ENCODE data around the gene SMIM13.
A peak's percentile ranks its signal among the peaks of the same experiment; 100 is the strongest.
"Not testable (repeated sequence)": the region's sequence is repeated elsewhere in the genome, so short reads cannot be mapped to it uniquely, and the experiment has no call there.

Gene SMIM13

GRCh38 chr6:11091141-11091540 lies 2.5 kb upstream of the SMIM13 start:
- DNase-seq (ENCODE audit: low spot score in 2 of 2); H3K27me3 ChIP-seq (ENCODE audit: low read depth); H3K4me1 ChIP-seq; H3K36me3 ChIP-seq (replicated peaks); in situ Hi-C loops (cut with MboI; ENCODE audit: low sequenced_read_pairs); H3K9me3 ChIP-seq; H3K4me3 ChIP-seq: not testable (repeated sequence)

GRCh38 chr6:11092668-11093375 lies 812 bp upstream of the SMIM13 start:
- Histone ChIP-seq H3K36me3 (replicated peaks) (no peaks in the 10 kb centered on the region), H3K9me3 (no peaks in the 10 kb centered on the region), H3K27me3 (ENCODE audit: low read depth) (no peaks in the 10 kb centered on the region), H3K4me3 (peak overlapping the region; percentile 95), H3K4me1 (peaks cover 9% of the 10 kb centered on the region)
- DNase-seq (ENCODE audit: low spot score in 2 of 2): peak in 1 of 2 experiments; percentile 31
- in situ Hi-C loops (cut with MboI; ENCODE audit: low sequenced_read_pairs): no loop called here

- no peaks in the 10 kb centered on the region for H3K9me3 ChIP-seq
- DNase-seq (ENCODE audit: low spot score in 2 of 2): no peak
- H3K27me3 ChIP-seq (ENCODE audit: low read depth): no peaks in the 10 kb centered on the region
- peaks cover 9% of the 10 kb centered on the region for H3K4me1 ChIP-seq
- peak overlapping the region; percentile 95 for H3K4me3 ChIP-seq
- H3K36me3 ChIP-seq (replicated peaks): no peaks in the 10 kb centered on the region
- in situ Hi-C loops (cut with MboI; ENCODE audit: low sequenced_read_pairs): no loop called here
Measured at GRCh38 chr6:11093376-11093625, 333 bp upstream of the SMIM13 start.

- peak overlapping the region; percentile 95 for H3K4me3 ChIP-seq
- in situ Hi-C loops (cut with MboI; ENCODE audit: low sequenced_read_pairs): no loop called here
- peaks cover 9% of the 10 kb centered on the region for H3K4me1 ChIP-seq
- peaks cover 2% of the 10 kb centered on the region; the same call in 1 of the 2 replicates for H3K9me3 ChIP-seq
- H3K27me3 ChIP-seq (ENCODE audit: low read depth): no peaks in the 10 kb centered on the region
- peak; percentile 46 to 59 for DNase-seq (ENCODE audit: low spot score in 2 of 2)
- peaks cover 3% of the 10 kb centered on the region for H3K36me3 ChIP-seq (replicated peaks)
Measured at GRCh38 chr6:11094411-11094851, 797 bp downstream of the SMIM13 start.

- peaks cover 9% of the 10 kb centered on the region for H3K4me1 ChIP-seq
- in situ Hi-C loops (cut with MboI; ENCODE audit: low sequenced_read_pairs): no loop called here
- peak overlapping the region; percentile 95 for H3K4me3 ChIP-seq
- peaks cover 5% of the 10 kb centered on the region for H3K36me3 ChIP-seq (replicated peaks)
- no peaks in the 10 kb centered on the region for H3K27me3 ChIP-seq (ENCODE audit: low read depth)
- H3K9me3 ChIP-seq: peaks cover 5% of the 10 kb centered on the region; the same call in 1 of the 2 replicates
- no peak for DNase-seq (ENCODE audit: low spot score in 2 of 2)
Measured at GRCh38 chr6:11094941-11095340, 1.3 kb downstream of the SMIM13 start.

GRCh38 chr6:11096109-11096508 lies 2.5 kb downstream of the SMIM13 start:
- in situ Hi-C loops (cut with MboI; ENCODE audit: low sequenced_read_pairs): no loop called here
- Histone ChIP-seq H3K4me1 (peaks cover 9% of the 10 kb centered on the region), H3K9me3 (peaks cover 5% of the 10 kb centered on the region; the same call in 1 of the 2 replicates), H3K27me3 (ENCODE audit: low read depth) (no peaks in the 10 kb centered on the region), H3K36me3 (replicated peaks) (peaks cover 5% of the 10 kb centered on the region), H3K4me3 (peak overlapping the region; percentile 95)
- DNase-seq (ENCODE audit: low spot score in 2 of 2): peak; percentile 74 to 82

- H3K4me3 ChIP-seq: no peak overlapping the region
- H3K9me3 ChIP-seq: peaks cover 5% of the 10 kb centered on the region; the same call in 1 of the 2 replicates
- no peaks in the 10 kb centered on the region for H3K27me3 ChIP-seq (ENCODE audit: low read depth)
- peaks cover 5% of the 10 kb centered on the region for H3K36me3 ChIP-seq (replicated peaks)
- peaks cover 9% of the 10 kb centered on the region for H3K4me1 ChIP-seq
- DNase-seq (ENCODE audit: low spot score in 2 of 2): no peak
- in situ Hi-C loops (cut with MboI; ENCODE audit: low sequenced_read_pairs): no loop called here
Measured at GRCh38 chr6:11097476-11097875, 3.8 kb downstream of the SMIM13 start.

GRCh38 chr6:11098004-11098403 lies 4.4 kb downstream of the SMIM13 start:
- no peaks in the 10 kb centered on the region for H3K27me3 ChIP-seq (ENCODE audit: low read depth)
- H3K36me3 ChIP-seq (replicated peaks): peaks cover 5% of the 10 kb centered on the region
- H3K4me1 ChIP-seq: peaks cover 5% of the 10 kb centered on the region; the same call in 1 of the 2 replicates
- no peak overlapping the region for H3K4me3 ChIP-seq
- in situ Hi-C loops (cut with MboI; ENCODE audit: low sequenced_read_pairs): no loop called here
- peaks cover 5% of the 10 kb centered on the region; the same call in 1 of the 2 replicates for H3K9me3 ChIP-seq
- DNase-seq (ENCODE audit: low spot score in 2 of 2): no peak

- DNase-seq (ENCODE audit: low spot score in 2 of 2): no peak
- Histone ChIP-seq H3K27me3 (ENCODE audit: low read depth) (no peaks in the 10 kb centered on the region), H3K4me3 (no peak overlapping the region), H3K9me3 (peaks cover 5% of the 10 kb centered on the region; the same call in 1 of the 2 replicates), H3K36me3 (replicated peaks) (peaks cover 5% of the 10 kb centered on the region), H3K4me1 (no peaks in the 10 kb centered on the region)
- in situ Hi-C loops (cut with MboI; ENCODE audit: low sequenced_read_pairs): no loop called here
Measured at GRCh38 chr6:11101417-11101816, 7.8 kb downstream of the SMIM13 start.

- DNase-seq (ENCODE audit: low spot score in 2 of 2): no peak
- Histone ChIP-seq H3K27me3 (ENCODE audit: low read depth) (no peaks in the 10 kb centered on the region), H3K9me3 (peaks cover 5% of the 10 kb centered on the region; the same call in 1 of the 2 replicates), H3K36me3 (replicated peaks) (peaks cover 8% of the 10 kb centered on the region), H3K4me1 (no peaks in the 10 kb centered on the region), H3K4me3 (no peak overlapping the region)
- in situ Hi-C loops (cut with MboI; ENCODE audit: low sequenced_read_pairs): no loop called here
Measured at GRCh38 chr6:11103065-11103464, 9.4 kb downstream of the SMIM13 start.

- Histone ChIP-seq H3K36me3 (replicated peaks) (peaks cover 2% of the 10 kb centered on the region; the same call in 1 of the 2 replicates), H3K4me1 (no peaks in the 10 kb centered on the region), H3K9me3 (no peaks in the 10 kb centered on the region), H3K4me3 (no peak overlapping the region), H3K27me3 (ENCODE audit: low read depth) (no peaks in the 10 kb centered on the region)
- in situ Hi-C loops (cut with MboI; ENCODE audit: low sequenced_read_pairs): no loop called here
- no peak for DNase-seq (ENCODE audit: low spot score in 2 of 2)
Measured at GRCh38 chr6:11108726-11109125, 15.1 kb downstream of the SMIM13 start.

- peaks cover 2% of the 10 kb centered on the region; the same call in 1 of the 2 replicates for H3K36me3 ChIP-seq (replicated peaks)
- in situ Hi-C loops (cut with MboI; ENCODE audit: low sequenced_read_pairs): no loop called here
Measured at GRCh38 chr6:11110921-11111768, 17.5 kb downstream of the SMIM13 start, which contains the start of gene ERVFRD-1. TSS of gene ERVFRD-1 (minus strand) at chr6:11111725. CDS start at chr6:11105310, 6,415 bp downstream.

GRCh38 chr6:11111769-11112437 lies 18.3 kb downstream of the SMIM13 start:
- in situ Hi-C loops (cut with MboI; ENCODE audit: low sequenced_read_pairs): no loop called here
- Histone ChIP-seq H3K9me3 (no peaks in the 10 kb centered on the region), H3K4me3 (no peak overlapping the region), H3K27me3 (ENCODE audit: low read depth) (no peaks in the 10 kb centered on the region), H3K4me1 (0 out of 2 replicates have a peak, but pooled peaks cover 4% of the 10 kb centered on the region), H3K36me3 (replicated peaks) (peaks cover 2% of the 10 kb centered on the region; the same call in 1 of the 2 replicates)
- DNase-seq (ENCODE audit: low spot score in 2 of 2): no peak

More at GRCh38 chr6:11110921-11111768, 17.5 kb downstream of the SMIM13 start, which contains the start of gene ERVFRD-1:
- Histone ChIP-seq H3K4me1 (0 out of 2 replicates have a peak, but pooled peaks cover 2% of the 10 kb centered on the region), H3K9me3 (no peaks in the 10 kb centered on the region), H3K27me3 (ENCODE audit: low read depth) (no peaks in the 10 kb centered on the region), H3K4me3 (no peak within 1 kb of the TSS)
- DNase-seq (ENCODE audit: low spot score in 2 of 2): no peak
